Fibroblast of pulmonary artery (primary cell): Measurements from ENCODE around the gene CD22.

ENCODE experiments used
- DNase-seq: peaks from one replicate; pipeline ENCODE4 v3.0.0-alpha.2; 2010; ENCODE audit warnings: low read depth
- H3K4me3 ChIP-seq: replicated peaks from 2 replicates; pipeline ENCODE4 v1.5.1; 2011; ENCODE audit warnings: low read depth, mild to moderate bottlenecking, control low read depth, low read length, moderate library complexity
- TF ChIP-seq, protein P1 (sequence below): IDR thresholded peaks from 2 replicates; pipeline ENCODE4 v1.5.1; 2011; ENCODE audit warnings: mild to moderate bottlenecking, control low read depth, low read length, inconsistent platforms; ENCODE audit errors: missing control alignments

Gene CD22

DNA sequence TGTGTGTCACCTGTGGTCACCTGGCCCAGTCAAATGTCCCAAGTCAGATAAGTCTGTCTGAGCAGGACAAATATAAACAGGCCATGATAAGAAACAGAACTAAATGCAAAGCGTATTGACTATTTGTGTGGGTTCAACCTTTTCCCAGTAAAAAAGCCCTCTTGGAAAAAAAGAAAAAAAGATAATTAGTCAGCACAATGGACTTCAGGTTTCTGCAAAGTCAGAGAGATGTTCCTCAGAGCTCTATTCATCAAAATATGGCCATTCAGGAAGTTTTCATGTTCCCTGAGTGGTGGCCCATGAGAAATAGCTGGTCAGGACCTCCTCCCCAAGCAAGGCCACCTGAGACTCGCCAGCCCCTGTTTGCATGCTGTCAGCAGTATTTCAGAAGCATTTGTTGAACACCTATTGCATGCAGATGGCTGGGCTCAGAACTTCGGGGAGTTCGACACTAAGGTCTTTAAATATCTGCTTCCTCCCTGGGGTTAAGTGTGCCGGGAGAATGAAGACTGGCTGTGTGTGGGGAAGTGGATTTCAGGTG, 32.0 kb downstream of the CD22 start:
- H3K4me3 ChIP-seq: no peak overlapping the region
- no peak for DNase-seq
- TF ChIP-seq, protein P1, sequence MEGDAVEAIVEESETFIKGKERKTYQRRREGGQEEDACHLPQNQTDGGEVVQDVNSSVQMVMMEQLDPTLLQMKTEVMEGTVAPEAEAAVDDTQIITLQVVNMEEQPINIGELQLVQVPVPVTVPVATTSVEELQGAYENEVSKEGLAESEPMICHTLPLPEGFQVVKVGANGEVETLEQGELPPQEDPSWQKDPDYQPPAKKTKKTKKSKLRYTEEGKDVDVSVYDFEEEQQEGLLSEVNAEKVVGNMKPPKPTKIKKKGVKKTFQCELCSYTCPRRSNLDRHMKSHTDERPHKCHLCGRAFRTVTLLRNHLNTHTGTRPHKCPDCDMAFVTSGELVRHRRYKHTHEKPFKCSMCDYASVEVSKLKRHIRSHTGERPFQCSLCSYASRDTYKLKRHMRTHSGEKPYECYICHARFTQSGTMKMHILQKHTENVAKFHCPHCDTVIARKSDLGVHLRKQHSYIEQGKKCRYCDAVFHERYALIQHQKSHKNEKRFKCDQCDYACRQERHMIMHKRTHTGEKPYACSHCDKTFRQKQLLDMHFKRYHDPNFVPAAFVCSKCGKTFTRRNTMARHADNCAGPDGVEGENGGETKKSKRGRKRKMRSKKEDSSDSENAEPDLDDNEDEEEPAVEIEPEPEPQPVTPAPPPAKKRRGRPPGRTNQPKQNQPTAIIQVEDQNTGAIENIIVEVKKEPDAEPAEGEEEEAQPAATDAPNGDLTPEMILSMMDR: no peak

DNA sequence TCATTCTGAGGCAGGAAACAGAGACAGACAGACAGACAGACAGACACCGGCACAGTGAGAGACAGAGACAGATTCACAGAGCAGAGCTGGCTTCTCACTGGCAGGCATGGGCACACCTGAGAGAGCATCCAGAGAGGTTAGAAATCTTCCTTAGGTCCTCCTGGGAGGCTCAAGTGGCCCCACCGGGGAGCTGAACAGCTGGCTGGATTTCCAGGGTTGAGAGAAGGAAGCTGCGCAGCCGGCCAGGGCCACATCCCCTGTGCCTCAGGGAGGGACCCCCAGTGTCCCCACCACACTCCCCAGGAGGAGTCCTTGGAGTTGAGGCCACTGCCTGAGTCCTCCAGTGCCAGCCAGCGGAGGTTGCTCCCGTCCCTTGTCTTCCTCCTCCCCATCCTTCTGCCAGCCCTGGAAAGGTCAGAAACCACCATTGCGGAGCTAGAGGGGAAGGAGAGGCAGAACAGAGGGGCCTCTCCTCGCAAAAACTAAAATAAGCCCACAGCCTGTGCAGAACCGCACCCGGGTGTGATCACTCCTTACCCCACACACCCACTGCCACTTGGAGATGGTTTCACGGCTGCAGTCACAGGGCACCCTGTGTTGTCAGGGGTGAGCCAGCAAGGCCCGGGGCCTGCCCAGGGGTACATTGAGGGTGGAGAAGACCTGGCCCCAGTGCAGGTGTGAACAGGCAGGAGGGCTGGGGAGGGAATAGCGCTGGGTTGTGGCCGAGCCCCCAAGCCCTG, 33.4 kb downstream of the CD22 start:
- DNase-seq: no peak
- TF ChIP-seq, protein P1: no peak
- H3K4me3 ChIP-seq: no peak overlapping the region

DNA sequence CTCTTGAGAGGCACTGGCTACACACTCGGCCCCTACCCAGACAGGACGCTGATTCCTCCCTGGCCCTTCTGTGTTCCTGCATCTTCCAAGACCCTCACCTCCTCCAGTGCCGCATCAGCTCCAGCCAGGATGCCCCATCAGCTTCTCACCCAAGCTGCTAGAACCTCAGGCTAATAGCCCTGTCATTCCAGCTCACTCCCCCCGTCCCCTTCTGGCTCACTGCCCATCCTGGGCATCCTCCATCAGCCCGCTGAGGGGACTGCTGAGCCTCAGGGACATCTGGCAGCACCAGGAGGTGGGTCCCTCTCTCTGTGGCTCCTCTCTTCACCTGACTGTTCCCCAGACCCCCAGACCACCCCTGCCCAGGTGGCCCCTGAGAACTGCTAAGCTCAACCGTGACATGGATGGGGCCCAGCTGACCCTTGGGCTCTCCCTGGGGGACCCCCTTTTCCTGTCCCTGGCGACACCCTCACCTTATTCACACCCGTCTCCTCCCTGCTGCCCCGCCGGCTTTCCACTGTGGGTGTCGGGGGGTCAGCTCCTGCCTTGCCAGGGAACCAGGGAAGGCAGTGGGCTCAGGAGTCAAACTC, 34.1 kb downstream of the CD22 start:
- TF ChIP-seq, protein P1: no peak
- H3K4me3 ChIP-seq: no peak overlapping the region
- no peak for DNase-seq

DNA sequence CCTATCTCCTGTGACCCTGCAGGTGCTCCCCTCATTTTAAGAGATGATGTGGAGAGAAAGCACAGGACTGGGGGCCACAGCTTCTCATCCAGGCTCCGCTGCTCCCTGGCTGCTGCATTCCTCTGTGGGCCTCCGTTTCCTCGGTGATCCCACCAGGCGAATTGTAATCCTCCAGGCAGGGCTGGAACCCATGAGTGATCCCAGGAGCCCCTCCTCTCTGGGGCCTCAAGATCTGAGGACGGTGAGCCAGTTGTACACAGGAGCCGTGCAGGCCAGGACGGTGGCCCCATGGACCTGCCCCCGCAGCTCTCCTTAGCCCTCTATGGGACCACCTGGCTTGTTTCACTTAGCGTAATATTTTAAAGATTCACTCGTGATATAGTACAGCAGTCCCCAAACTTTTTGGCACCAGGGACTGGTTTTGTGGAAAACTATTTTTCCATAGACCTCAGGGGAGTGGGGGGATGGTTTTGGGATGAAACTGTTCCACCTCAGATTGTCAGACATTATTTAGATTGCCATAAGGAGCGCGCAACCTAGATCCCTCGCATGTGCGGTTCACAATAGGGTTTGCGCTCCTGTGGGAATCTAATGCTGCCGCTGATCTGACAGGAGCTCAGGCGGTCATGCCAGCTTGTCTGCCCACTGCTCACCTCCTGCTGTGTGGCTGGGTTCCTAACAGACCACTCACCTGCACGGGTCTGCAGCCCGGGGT, 34.9 kb downstream of the CD22 start:
- H3K4me3 ChIP-seq: no peak overlapping the region
- TF ChIP-seq, protein P1: no peak
- no peak for DNase-seq

DNA sequence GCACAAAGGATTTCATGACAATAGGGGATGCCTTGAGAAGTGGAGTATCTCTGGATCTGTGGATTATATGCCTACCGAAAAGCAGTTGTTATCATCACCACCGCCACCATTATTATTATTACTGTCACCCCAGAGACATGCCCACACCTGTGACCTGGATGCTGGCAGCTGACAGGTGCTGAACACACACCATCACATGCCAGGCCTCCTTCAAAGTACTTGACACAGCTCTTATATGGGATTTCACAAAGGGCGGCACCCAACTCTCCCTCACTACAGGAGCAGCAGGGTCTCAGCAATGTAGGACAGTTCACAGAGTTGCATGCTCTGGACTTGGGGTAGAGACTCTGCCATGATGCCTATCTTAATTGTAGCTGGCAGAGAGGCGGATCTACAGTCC, 36.3 kb downstream of the CD22 start:
- H3K4me3 ChIP-seq: no peak overlapping the region
- no peak for DNase-seq
- TF ChIP-seq, protein P1: no peak

DNA sequence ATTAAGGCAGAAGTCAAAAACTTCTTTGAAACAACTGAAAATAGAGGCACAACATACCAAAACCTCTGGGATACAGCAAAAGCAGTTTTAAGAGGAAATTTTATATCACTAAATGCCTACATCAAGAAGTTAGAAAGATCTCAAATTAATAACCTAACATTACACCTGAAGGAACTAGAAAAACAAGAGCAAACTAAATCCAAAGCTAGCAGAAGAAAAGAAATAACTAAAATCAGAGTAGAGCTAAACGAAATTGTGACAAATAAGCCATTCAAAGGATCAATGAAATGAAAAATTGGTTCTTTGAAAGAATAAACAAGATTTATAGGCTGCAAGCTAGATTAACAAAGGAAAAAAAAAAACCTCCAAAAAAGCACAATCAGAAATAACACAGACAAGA, 39.4 kb downstream of the CD22 start:
- TF ChIP-seq, protein P1: no peak
- no peak overlapping the region for H3K4me3 ChIP-seq
- DNase-seq: no peak
